Activated B cell treated with CpG ODN at 0.5 μM for 24 hours (primary cell): ENCODE results near the gene ACKR3. TPM values are rescaled to one million over a fixed set of nuclear protein-coding genes. Genes with fewer than 3 reads are reported as not detected.

ENCODE experiments used
- ATAC-seq: fragments of 200-7000 bp; cut with Tn5 transposase; one replicate; pipeline ENCODE4 v1.10.0; 2021; ENCODE audit warnings: low read depth, mild to moderate bottlenecking, moderate library complexity
- CTCF ChIA-PET: fragments of 350-600 bp; sonication (Branson Sonifier 250); formaldehyde crosslinking; loops from one replicate; lab custom pipeline; 2021; ENCODE audit warnings: antibody characterized with exemption; lab: Charles Lee
- POLR2A ChIA-PET: fragments of 350-600 bp; sonication (Branson Sonifier 250); formaldehyde crosslinking; loops from one replicate; lab custom pipeline; 2021; ENCODE audit warnings: antibody characterized with exemption; lab: Charles Lee
- DNase-seq: peaks from one replicate; pipeline ENCODE4 v3.0.0; 2022
- H3K27ac Mint-ChIP-seq: one replicate; pipeline ENCODE4 v1.8.0; 2020; ENCODE audit warnings: mixed read lengths
- H3K27me3 Mint-ChIP-seq: one replicate; pipeline ENCODE4 v1.8.0; 2021; ENCODE audit warnings: mixed read lengths
- H3K36me3 Mint-ChIP-seq: one replicate; pipeline ENCODE4 v1.8.0; 2021; ENCODE audit warnings: low read depth, mixed read lengths
- H3K4me1 Mint-ChIP-seq: one replicate; pipeline ENCODE4 v1.8.0; 2021; ENCODE audit warnings: mixed read lengths
- H3K4me3 Mint-ChIP-seq: one replicate; pipeline ENCODE4 v1.8.0; 2020; ENCODE audit warnings: mild to moderate bottlenecking, mixed read lengths
- H3K9me3 Mint-ChIP-seq: one replicate; pipeline ENCODE4 v1.8.0; 2020; ENCODE audit warnings: mixed read lengths
- intact Hi-C: fragments of 100-400 bp; cut with micrococcal nuclease; formaldehyde crosslinking; loops from one replicate; pipeline ENCODE4 v1.15.1; 2024
- total RNA-seq: library from RNA; stranded (reverse); gene quantifications from 2 replicates; pipeline ENCODE4 v1.2.3, GENCODE V29; 2022
- TF ChIP-seq, protein P1 (sequence below): fragments of 200-600 bp; IDR thresholded peaks from one replicate; pipeline ENCODE4 v1.8.0; 2022; ENCODE audit warnings: antibody characterized with exemption, mild to moderate bottlenecking

Gene ACKR3
- total RNA-seq, 1 donor from 2014 or later, result 6.6 TPM

- Mint-ChIP-seq H3K4me3 (no peak overlapping the region), H3K36me3 (no peaks in the 10 kb centered on the region), H3K9me3 (no peaks in the 10 kb centered on the region)
These were observed 54.2 kb downstream of the ACKR3 start for GRCh38 chr2:236623816-236624215.

DNA sequence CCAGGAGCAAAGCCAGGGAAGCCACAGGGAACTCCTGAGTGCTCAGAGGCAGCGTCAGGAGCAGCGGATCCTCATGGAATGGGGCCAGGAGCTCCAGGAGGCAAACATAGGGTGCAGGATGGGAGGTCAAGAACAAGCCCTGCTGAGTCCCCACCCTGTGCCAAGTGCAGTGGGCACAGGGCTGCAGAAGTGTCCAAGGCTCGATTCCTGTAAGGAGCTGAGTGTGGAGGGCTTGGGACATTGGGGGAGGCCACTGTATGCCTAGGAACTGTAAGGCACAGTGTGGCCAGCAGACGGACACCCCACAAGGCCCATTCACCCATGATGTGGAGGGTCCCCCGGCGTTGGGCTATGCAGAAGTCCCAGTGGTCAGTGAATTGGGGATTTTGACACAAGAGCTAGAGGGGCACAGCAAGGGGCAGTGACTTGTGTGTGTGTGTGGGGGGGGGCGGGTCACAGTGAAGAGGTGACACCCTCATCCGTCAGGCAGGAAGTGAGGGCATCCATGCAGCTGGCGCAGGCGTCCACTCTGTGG, 55.6 kb downstream of the ACKR3 start:
- Mint-ChIP-seq H3K4me3 (no peak overlapping the region), H3K9me3 (no peaks in the 10 kb centered on the region), H3K36me3 (no peaks in the 10 kb centered on the region), H3K27me3 (peaks cover 6% of the 10 kb centered on the region), H3K27ac (no peak overlapping the region), H3K4me1 (no peaks in the 10 kb centered on the region)
- ChIA-PET POLR2A (no interaction called here), CTCF (no interaction called here)
- TF ChIP-seq, protein P1, sequence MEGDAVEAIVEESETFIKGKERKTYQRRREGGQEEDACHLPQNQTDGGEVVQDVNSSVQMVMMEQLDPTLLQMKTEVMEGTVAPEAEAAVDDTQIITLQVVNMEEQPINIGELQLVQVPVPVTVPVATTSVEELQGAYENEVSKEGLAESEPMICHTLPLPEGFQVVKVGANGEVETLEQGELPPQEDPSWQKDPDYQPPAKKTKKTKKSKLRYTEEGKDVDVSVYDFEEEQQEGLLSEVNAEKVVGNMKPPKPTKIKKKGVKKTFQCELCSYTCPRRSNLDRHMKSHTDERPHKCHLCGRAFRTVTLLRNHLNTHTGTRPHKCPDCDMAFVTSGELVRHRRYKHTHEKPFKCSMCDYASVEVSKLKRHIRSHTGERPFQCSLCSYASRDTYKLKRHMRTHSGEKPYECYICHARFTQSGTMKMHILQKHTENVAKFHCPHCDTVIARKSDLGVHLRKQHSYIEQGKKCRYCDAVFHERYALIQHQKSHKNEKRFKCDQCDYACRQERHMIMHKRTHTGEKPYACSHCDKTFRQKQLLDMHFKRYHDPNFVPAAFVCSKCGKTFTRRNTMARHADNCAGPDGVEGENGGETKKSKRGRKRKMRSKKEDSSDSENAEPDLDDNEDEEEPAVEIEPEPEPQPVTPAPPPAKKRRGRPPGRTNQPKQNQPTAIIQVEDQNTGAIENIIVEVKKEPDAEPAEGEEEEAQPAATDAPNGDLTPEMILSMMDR, result no peak
- no peak for DNase-seq
- intact Hi-C loops, result no loop called here
- ATAC-seq, result no peak

More at GRCh38 chr2:236623816-236624215, 54.2 kb downstream of the ACKR3 start:
- POLR2A ChIA-PET, result no interaction called here
- intact Hi-C loops, result no loop called here
- no peak overlapping the region for H3K27ac Mint-ChIP-seq
- no peak for ATAC-seq
- CTCF ChIA-PET, result no interaction called here
- H3K27me3 Mint-ChIP-seq, result peaks cover 7% of the 10 kb centered on the region
- DNase-seq, result no peak
- H3K4me1 Mint-ChIP-seq, result no peaks in the 10 kb centered on the region
- TF ChIP-seq, protein P1, result no peak

DNA sequence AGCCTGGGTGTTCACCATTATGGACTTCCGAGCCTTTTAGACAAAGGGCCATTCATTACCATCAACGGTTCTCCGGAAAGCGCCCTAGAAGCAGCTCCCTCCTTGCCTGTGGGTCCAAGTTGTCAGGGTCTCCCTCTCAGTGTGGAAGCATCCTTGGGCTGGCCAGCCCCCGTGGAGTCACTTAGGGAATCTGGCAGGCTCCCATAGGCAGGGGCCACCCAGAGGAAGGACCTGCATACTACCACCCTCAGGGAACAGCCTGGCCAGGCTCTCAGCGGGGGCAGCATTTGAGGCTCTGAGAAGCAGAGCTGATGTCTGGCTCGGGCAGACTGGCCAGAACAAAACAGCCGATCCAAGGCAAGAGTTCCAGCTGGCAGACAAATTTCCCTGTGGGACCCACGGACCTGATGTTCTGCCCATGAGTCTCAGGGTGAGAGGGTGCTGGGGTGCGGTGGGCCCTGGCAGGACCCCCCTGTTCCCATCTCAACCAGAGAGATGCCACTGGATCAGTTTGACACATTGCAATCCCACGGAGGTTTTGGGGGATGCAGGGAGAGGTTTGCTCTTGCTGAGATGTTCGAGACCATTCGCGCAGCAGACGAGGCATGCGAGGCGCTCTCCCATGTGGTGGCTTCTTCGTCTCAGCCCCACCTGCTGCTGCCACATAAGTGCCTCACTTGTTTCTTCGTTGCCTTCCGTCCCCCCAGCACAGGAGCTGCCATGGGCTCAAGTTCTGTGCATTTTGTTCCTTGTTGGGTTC, 56.9 kb downstream of the ACKR3 start:
- H3K4me1 Mint-ChIP-seq, result no peaks in the 10 kb centered on the region
- ATAC-seq, result no peak

DNA sequence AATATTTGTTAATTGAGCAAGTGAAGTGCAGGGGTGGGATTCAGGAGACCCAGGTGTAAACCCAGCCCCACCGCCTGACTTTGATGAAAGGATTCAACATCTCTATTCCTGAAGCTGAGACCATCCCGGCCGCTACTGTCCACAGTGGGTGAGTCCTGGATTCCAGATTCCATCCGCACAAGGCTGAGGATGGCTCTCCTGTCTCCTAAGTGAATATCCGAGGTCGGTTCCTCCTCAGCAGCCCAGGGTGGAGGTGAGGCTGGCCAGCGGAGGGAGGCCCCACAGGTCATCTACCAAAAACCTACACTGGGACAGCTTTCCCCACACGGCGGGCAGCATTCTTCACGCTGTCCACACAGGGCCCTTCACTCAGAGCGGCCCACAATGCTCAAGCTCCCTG, 57.6 kb downstream of the ACKR3 start:
- Mint-ChIP-seq H3K27ac (no peak overlapping the region), H3K36me3 (no peaks in the 10 kb centered on the region), H3K27me3 (peaks cover 2% of the 10 kb centered on the region), H3K4me3 (no peak overlapping the region), H3K9me3 (no peaks in the 10 kb centered on the region), H3K4me1 (no peaks in the 10 kb centered on the region)
- CTCF ChIA-PET, result no interaction called here
- intact Hi-C loops, result no loop called here
- TF ChIP-seq, protein P1, result no peak
- DNase-seq (no peak), ATAC-seq (no peak)
- POLR2A ChIA-PET, result no interaction called here

More for the DNA sequence above, 56.9 kb downstream of the ACKR3 start:
- TF ChIP-seq, protein P1, result no peak
- intact Hi-C loops, result no loop called here
- no peaks in the 10 kb centered on the region for H3K9me3 Mint-ChIP-seq
- no peak overlapping the region for H3K4me3 Mint-ChIP-seq
- H3K27ac Mint-ChIP-seq, result no peak overlapping the region
- DNase-seq, result no peak
- no peaks in the 10 kb centered on the region for H3K36me3 Mint-ChIP-seq
- ChIA-PET CTCF (no interaction called here), POLR2A (no interaction called here)
- peaks cover 4% of the 10 kb centered on the region for H3K27me3 Mint-ChIP-seq

DNA sequence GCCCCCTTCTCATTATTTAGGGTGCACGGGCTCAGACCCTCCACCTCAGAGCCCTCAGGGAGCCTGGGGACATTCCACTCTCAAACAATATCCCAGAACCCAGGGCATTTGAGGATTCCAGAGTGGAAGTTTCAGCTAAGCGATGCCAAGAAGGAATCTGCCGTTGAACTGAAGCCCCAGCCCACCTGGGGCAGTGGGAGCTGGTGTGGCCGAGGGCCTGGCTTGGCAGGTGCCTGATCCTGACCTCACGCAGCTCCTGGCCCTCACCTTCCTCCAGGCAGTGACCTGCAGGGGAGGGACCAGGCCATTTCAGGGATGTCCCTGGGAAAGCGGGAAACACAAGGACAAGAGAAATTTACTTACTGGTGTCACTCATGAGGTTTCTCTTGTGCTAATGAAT, 58.2 kb downstream of the ACKR3 start:
- no peaks in the 10 kb centered on the region for H3K4me1 Mint-ChIP-seq
- CTCF ChIA-PET, result no interaction called here

More for the DNA sequence above, 58.2 kb downstream of the ACKR3 start:
- POLR2A ChIA-PET, result no interaction called here
- H3K27ac Mint-ChIP-seq, result no peak overlapping the region
- no peak for ATAC-seq
- no peak overlapping the region for H3K4me3 Mint-ChIP-seq
- TF ChIP-seq, protein P1, result no peak
- H3K9me3 Mint-ChIP-seq, result no peaks in the 10 kb centered on the region
- intact Hi-C loops, result no loop called here
- no peak for DNase-seq
- H3K27me3 Mint-ChIP-seq, result peaks cover 2% of the 10 kb centered on the region
- H3K36me3 Mint-ChIP-seq, result no peaks in the 10 kb centered on the region
